Adrenal gland (tissue), 5 donors: ENCODE measurements around the gene SYNDIG1.

Experiments
- CTCF ChIP-seq, 6 experiments: fragments of 450-650 bp in 4 of 6; fragments of 200-600 bp in 2 of 6; sonication (generic) in 1 of 6; IDR thresholded peaks; 1 replicate in 5 of 6; 2 replicates in 1 of 6; pipeline versions ENCODE4 v1.5.1 to v1.8.0; 2016 to 2021; ENCODE audit warnings: antibody characterized with exemption in 6 of 6, mild to moderate bottlenecking in 2 of 6, moderate library complexity in 1 of 6
- POLR2A ChIP-seq, 2 donors: fragments of 450-650 bp; IDR thresholded peaks; one replicate each; pipeline ENCODE4 v1.6.1; 2017; ENCODE audit warnings: antibody characterized with exemption in 2 of 2, mild to moderate bottlenecking in 2 of 2, moderate library complexity in 1 of 2
- donor health status: DM: no; HTN: no; CAD: no.

GRCh38 chr20:24640686-24641085, 171.3 kb downstream of the SYNDIG1 start:
- TF ChIP-seq CTCF (IDR thresholded peaks at IDR 0.05) (no peak), POLR2A (IDR thresholded peaks at IDR 0.05) (no peak)
